ENCODE data around the gene CPLX4. TPM values are rescaled to one million over a fixed set of nuclear protein-coding genes. Genes with fewer than 3 reads are reported as not detected.

CPLX4 gene
- total and polyA plus RNA-seq, 2 donors from 2014 or later = not detected

DNA sequence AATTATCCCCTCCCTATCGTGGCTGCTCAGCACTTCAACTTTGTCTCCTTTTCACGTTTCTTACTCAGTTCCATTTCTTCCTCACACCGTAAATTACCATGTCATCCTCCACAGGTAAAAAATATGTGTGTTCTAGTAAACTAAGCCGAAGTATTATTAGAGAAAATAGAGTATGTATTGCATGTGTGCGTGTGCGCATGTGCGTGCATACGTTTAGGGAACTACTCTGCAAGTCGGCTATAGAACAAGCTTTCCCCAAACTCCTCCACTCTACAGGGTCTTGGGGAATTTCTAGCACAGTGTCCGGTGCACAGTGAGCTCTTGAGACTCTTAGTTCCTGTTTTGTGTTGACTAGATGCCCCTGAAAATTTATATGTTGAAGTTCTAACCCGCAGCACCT lies 36.1 kb downstream of the CPLX4 start:
- FAIRE-seq (no peak), DNase-seq (no peak)
- Histone ChIP-seq H3K4me3 (ENCODE audit: low read length in 3 of 3) (no peak overlapping the region), H3K9ac (ENCODE audit: low read length in 3 of 3) (no peak overlapping the region), H3K4me1 (ENCODE audit: control insufficient read depth in 2 of 3, insufficient read depth in 2 of 3, low read depth in 1 of 3, low read length in 3 of 3) (no peaks in the 10 kb centered on the region), H3K9me3 (ENCODE audit: control insufficient read depth in 2 of 3, insufficient read depth in 1 of 3, low read length in 3 of 3) (no peaks in the 10 kb centered on the region), H3K27me3 (ENCODE audit: control insufficient read depth, insufficient read depth, low read length) (peaks cover 49% of the 10 kb centered on the region), H3K36me3 (ENCODE audit: control insufficient read depth in 2 of 3, insufficient read depth in 3 of 3, low read length in 3 of 3) (no peaks in the 10 kb centered on the region), H3K27ac (ENCODE audit: low read depth in 2 of 2, low read length in 2 of 2) (no peak overlapping the region)
- no peak for TF ChIP-seq CTCF (IDR thresholded peaks at IDR 0.05; ENCODE audit: borderline replicate concordance, extremely low read depth, insufficient read depth)
- intact Hi-C loops (cut with DNase I) = no loop called here

- no peak for TF ChIP-seq CTCF (IDR thresholded peaks at IDR 0.05; ENCODE audit: borderline replicate concordance, extremely low read depth, insufficient read depth)
- Histone ChIP-seq H3K4me3 (ENCODE audit: low read length in 3 of 3) (no peak overlapping the region), H3K9me3 (ENCODE audit: control insufficient read depth in 2 of 3, insufficient read depth in 1 of 3, low read length in 3 of 3) (no peaks in the 10 kb centered on the region), H3K4me1 (ENCODE audit: control insufficient read depth in 2 of 3, insufficient read depth in 2 of 3, low read depth in 1 of 3, low read length in 3 of 3) (no peaks in the 10 kb centered on the region), H3K27ac (ENCODE audit: low read depth in 2 of 2, low read length in 2 of 2) (no peak overlapping the region), H3K27me3 (ENCODE audit: control insufficient read depth, insufficient read depth, low read length) (peaks cover 59% of the 10 kb centered on the region), H3K36me3 (ENCODE audit: control insufficient read depth in 2 of 3, insufficient read depth in 3 of 3, low read length in 3 of 3) (no peaks in the 10 kb centered on the region), H3K9ac (ENCODE audit: low read length in 3 of 3) (no peak overlapping the region)
- intact Hi-C loops (cut with DNase I) = no loop called here
- FAIRE-seq (no peak), DNase-seq (no peak)
Observed at GRCh38 chr18:59279722-59280121, 38.7 kb downstream of the CPLX4 start.

- Histone ChIP-seq H3K4me3 (ENCODE audit: low read length in 3 of 3) (no peak overlapping the region), H3K27me3 (ENCODE audit: control insufficient read depth, insufficient read depth, low read length) (peaks cover 61% of the 10 kb centered on the region), H3K9me3 (ENCODE audit: control insufficient read depth in 2 of 3, insufficient read depth in 1 of 3, low read length in 3 of 3) (no peaks in the 10 kb centered on the region), H3K36me3 (ENCODE audit: control insufficient read depth in 2 of 3, insufficient read depth in 3 of 3, low read length in 3 of 3) (no peaks in the 10 kb centered on the region), H3K9ac (ENCODE audit: low read length in 3 of 3) (no peak overlapping the region), H3K27ac (ENCODE audit: low read depth in 2 of 2, low read length in 2 of 2) (no peak overlapping the region), H3K4me1 (ENCODE audit: control insufficient read depth in 2 of 3, insufficient read depth in 2 of 3, low read depth in 1 of 3, low read length in 3 of 3) (no peaks in the 10 kb centered on the region)
- intact Hi-C loops (cut with DNase I) = no loop called here
- TF ChIP-seq CTCF (IDR thresholded peaks at IDR 0.05; ENCODE audit: borderline replicate concordance, extremely low read depth, insufficient read depth) = no peak
- FAIRE-seq = no peak
- DNase-seq = no peak
Observed at GRCh38 chr18:59279193-59279592, 39.3 kb downstream of the CPLX4 start.

GRCh38 chr18:59278793-59279192 lies 39.7 kb downstream of the CPLX4 start:
- Histone ChIP-seq H3K4me1 (ENCODE audit: control insufficient read depth in 2 of 3, insufficient read depth in 2 of 3, low read depth in 1 of 3, low read length in 3 of 3) (no peaks in the 10 kb centered on the region), H3K9me3 (ENCODE audit: control insufficient read depth in 2 of 3, insufficient read depth in 1 of 3, low read length in 3 of 3) (no peaks in the 10 kb centered on the region), H3K4me3 (ENCODE audit: low read length in 3 of 3) (no peak overlapping the region), H3K36me3 (ENCODE audit: control insufficient read depth in 2 of 3, insufficient read depth in 3 of 3, low read length in 3 of 3) (no peaks in the 10 kb centered on the region), H3K27ac (ENCODE audit: low read depth in 2 of 2, low read length in 2 of 2) (no peak overlapping the region), H3K27me3 (ENCODE audit: control insufficient read depth, insufficient read depth, low read length) (peaks cover 62% of the 10 kb centered on the region), H3K9ac (ENCODE audit: low read length in 3 of 3) (no peak overlapping the region)
- no peak for FAIRE-seq
- intact Hi-C loops (cut with DNase I) = no loop called here
- DNase-seq = no peak
- no peak for TF ChIP-seq CTCF (IDR thresholded peaks at IDR 0.05; ENCODE audit: borderline replicate concordance, extremely low read depth, insufficient read depth)

All from kidney (tissue), 14 donors.